Measurements from ENCODE around the gene NPC1L1. TPM values are rescaled to one million over a fixed set of nuclear protein-coding genes. Genes with fewer than 3 reads are reported as not detected.

NPC1L1 gene
- total RNA-seq, 1 experiment from 2014 or later, result 0.15 TPM

DNA sequence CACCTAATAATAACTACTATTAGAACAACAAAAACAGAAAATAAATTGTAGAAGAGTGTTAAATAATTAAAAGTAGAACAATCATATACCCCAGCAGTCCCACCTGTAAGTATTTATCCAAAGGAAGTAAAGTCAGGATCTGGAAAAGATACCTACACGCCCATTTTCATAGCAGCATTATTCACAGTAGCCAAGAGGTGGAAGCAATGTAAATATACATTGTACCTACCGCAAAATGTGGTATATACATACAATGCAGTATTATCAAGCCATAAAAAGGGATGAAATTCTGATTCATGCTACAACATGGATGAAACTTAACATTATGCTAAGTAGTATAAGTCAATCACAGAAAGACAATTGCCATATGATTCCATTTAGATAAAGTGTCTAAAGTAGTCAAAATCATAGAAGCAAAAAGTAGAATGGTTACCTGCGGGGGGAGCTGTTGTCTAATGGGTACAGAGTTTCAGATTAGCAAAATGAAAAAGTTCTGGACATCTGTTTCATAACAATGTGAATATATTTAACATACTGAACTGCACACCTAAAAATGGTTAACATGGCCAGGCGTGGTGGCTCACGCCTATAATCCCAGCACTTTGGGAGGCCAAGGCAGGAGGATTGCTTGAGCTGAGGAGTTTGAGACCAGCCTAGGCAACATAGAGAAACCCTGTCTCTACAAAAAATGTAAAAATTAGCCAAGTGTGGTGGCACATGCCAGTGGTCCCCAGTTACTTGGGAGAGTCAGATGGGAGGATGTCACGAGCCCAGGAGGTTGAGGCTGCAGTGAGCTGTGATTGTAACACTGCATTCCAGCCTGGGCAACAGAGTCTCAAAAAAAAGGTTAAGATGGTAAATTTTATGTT is 46.9 kb upstream of the NPC1L1 start:
- H3K36me3 Mint-ChIP-seq, result no peaks in the 10 kb centered on the region
- no peak for ATAC-seq
- no peaks in the 10 kb centered on the region for H3K9me3 Mint-ChIP-seq
- TF ChIP-seq ELF4 (CRISPR knock-in tag; IDR thresholded peaks at IDR 0.05; ENCODE audit: low read depth) (no peak), FOXK1 (CRISPR knock-in tag; IDR thresholded peaks at IDR 0.05) (no peak), GABPB1 (CRISPR knock-in tag; IDR thresholded peaks at IDR 0.05) (no peak), ZNF423 (CRISPR knock-in tag; IDR thresholded peaks at IDR 0.05) (no peak), ZNF671 (CRISPR knock-in tag; IDR thresholded peaks at IDR 0.05) (no peak), CREB1 (CRISPR knock-in tag; IDR thresholded peaks at IDR 0.05) (no peak), IRF2 (CRISPR knock-in tag; IDR thresholded peaks at IDR 0.05; ENCODE audit: borderline replicate concordance, low read depth) (no peak)
- TF ChIP-seq, protein P1, sequence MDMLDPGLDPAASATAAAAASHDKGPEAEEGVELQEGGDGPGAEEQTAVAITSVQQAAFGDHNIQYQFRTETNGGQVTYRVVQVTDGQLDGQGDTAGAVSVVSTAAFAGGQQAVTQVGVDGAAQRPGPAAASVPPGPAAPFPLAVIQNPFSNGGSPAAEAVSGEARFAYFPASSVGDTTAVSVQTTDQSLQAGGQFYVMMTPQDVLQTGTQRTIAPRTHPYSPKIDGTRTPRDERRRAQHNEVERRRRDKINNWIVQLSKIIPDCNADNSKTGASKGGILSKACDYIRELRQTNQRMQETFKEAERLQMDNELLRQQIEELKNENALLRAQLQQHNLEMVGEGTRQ (CRISPR knock-in tag; IDR thresholded peaks at IDR 0.05), result no peak
- TF ChIP-seq, protein P2, sequence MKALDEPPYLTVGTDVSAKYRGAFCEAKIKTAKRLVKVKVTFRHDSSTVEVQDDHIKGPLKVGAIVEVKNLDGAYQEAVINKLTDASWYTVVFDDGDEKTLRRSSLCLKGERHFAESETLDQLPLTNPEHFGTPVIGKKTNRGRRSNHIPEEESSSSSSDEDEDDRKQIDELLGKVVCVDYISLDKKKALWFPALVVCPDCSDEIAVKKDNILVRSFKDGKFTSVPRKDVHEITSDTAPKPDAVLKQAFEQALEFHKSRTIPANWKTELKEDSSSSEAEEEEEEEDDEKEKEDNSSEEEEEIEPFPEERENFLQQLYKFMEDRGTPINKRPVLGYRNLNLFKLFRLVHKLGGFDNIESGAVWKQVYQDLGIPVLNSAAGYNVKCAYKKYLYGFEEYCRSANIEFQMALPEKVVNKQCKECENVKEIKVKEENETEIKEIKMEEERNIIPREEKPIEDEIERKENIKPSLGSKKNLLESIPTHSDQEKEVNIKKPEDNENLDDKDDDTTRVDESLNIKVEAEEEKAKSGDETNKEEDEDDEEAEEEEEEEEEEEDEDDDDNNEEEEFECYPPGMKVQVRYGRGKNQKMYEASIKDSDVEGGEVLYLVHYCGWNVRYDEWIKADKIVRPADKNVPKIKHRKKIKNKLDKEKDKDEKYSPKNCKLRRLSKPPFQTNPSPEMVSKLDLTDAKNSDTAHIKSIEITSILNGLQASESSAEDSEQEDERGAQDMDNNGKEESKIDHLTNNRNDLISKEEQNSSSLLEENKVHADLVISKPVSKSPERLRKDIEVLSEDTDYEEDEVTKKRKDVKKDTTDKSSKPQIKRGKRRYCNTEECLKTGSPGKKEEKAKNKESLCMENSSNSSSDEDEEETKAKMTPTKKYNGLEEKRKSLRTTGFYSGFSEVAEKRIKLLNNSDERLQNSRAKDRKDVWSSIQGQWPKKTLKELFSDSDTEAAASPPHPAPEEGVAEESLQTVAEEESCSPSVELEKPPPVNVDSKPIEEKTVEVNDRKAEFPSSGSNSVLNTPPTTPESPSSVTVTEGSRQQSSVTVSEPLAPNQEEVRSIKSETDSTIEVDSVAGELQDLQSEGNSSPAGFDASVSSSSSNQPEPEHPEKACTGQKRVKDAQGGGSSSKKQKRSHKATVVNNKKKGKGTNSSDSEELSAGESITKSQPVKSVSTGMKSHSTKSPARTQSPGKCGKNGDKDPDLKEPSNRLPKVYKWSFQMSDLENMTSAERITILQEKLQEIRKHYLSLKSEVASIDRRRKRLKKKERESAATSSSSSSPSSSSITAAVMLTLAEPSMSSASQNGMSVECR (CRISPR knock-in tag; IDR thresholded peaks at IDR 0.05; ENCODE audit: borderline replicate concordance), result no peak
- TF ChIP-seq, protein P3, sequence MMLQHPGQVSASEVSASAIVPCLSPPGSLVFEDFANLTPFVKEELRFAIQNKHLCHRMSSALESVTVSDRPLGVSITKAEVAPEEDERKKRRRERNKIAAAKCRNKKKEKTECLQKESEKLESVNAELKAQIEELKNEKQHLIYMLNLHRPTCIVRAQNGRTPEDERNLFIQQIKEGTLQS (CRISPR knock-in tag; conservative IDR thresholded peaks at IDR 0.05), result no peak
- TF ChIP-seq, protein P4, sequence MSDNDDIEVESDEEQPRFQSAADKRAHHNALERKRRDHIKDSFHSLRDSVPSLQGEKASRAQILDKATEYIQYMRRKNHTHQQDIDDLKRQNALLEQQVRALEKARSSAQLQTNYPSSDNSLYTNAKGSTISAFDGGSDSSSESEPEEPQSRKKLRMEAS (CRISPR knock-in tag; IDR thresholded peaks at IDR 0.05), result no peak
- TF ChIP-seq, protein P5, sequence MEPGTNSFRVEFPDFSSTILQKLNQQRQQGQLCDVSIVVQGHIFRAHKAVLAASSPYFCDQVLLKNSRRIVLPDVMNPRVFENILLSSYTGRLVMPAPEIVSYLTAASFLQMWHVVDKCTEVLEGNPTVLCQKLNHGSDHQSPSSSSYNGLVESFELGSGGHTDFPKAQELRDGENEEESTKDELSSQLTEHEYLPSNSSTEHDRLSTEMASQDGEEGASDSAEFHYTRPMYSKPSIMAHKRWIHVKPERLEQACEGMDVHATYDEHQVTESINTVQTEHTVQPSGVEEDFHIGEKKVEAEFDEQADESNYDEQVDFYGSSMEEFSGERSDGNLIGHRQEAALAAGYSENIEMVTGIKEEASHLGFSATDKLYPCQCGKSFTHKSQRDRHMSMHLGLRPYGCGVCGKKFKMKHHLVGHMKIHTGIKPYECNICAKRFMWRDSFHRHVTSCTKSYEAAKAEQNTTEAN (CRISPR knock-in tag; IDR thresholded peaks at IDR 0.05), result no peak
- TF ChIP-seq, protein P6, sequence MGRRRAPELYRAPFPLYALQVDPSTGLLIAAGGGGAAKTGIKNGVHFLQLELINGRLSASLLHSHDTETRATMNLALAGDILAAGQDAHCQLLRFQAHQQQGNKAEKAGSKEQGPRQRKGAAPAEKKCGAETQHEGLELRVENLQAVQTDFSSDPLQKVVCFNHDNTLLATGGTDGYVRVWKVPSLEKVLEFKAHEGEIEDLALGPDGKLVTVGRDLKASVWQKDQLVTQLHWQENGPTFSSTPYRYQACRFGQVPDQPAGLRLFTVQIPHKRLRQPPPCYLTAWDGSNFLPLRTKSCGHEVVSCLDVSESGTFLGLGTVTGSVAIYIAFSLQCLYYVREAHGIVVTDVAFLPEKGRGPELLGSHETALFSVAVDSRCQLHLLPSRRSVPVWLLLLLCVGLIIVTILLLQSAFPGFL (CRISPR knock-in tag; IDR thresholded peaks at IDR 0.05; ENCODE audit: borderline replicate concordance), result no peak
- TF ChIP-seq, protein P7, sequence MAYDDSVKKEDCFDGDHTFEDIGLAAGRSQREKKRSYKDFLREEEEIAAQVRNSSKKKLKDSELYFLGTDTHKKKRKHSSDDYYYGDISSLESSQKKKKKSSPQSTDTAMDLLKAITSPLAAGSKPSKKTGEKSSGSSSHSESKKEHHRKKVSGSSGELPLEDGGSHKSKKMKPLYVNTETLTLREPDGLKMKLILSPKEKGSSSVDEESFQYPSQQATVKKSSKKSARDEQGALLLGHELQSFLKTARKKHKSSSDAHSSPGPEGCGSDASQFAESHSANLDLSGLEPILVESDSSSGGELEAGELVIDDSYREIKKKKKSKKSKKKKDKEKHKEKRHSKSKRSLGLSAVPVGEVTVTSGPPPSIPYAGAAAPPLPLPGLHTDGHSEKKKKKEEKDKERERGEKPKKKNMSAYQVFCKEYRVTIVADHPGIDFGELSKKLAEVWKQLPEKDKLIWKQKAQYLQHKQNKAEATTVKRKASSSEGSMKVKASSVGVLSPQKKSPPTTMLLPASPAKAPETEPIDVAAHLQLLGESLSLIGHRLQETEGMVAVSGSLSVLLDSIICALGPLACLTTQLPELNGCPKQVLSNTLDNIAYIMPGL (CRISPR knock-in tag; IDR thresholded peaks at IDR 0.05), result no peak
- TF ChIP-seq, protein P8, sequence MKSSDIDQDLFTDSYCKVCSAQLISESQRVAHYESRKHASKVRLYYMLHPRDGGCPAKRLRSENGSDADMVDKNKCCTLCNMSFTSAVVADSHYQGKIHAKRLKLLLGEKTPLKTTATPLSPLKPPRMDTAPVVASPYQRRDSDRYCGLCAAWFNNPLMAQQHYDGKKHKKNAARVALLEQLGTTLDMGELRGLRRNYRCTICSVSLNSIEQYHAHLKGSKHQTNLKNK (CRISPR knock-in tag; IDR thresholded peaks at IDR 0.05), result no peak
- TF ChIP-seq, protein P9, sequence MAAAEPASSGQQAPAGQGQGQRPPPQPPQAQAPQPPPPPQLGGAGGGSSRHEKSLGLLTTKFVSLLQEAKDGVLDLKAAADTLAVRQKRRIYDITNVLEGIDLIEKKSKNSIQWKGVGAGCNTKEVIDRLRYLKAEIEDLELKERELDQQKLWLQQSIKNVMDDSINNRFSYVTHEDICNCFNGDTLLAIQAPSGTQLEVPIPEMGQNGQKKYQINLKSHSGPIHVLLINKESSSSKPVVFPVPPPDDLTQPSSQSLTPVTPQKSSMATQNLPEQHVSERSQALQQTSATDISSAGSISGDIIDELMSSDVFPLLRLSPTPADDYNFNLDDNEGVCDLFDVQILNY (CRISPR knock-in tag; IDR thresholded peaks at IDR 0.05), result no peak
- TF ChIP-seq, protein P10, sequence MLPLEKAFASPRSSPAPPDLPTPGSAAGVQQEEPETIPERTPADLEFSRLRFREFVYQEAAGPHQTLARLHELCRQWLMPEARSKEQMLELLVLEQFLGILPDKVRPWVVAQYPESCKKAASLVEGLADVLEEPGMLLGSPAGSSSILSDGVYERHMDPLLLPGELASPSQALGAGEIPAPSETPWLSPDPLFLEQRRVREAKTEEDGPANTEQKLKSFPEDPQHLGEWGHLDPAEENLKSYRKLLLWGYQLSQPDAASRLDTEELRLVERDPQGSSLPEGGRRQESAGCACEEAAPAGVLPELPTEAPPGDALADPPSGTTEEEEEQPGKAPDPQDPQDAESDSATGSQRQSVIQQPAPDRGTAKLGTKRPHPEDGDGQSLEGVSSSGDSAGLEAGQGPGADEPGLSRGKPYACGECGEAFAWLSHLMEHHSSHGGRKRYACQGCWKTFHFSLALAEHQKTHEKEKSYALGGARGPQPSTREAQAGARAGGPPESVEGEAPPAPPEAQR (CRISPR knock-in tag; IDR thresholded peaks at IDR 0.05), result no peak
- no peaks in the 10 kb centered on the region for H3K27me3 Mint-ChIP-seq (ENCODE audit: low read depth)
- ChIA-PET CTCF (interaction anchor here (0.8 to 1.2 kb wide), 2 partner anchors 54 to 168 kb away, joined by 3 read pairs; no protein-coding TSS in a partner anchor), POLR2A (interaction anchor here (0.7 kb wide), 1 partner anchor 52 kb away, joined by 5 read pairs; no protein-coding TSS in a partner anchor)
- peaks cover under 1% of the 10 kb centered on the region for H3K4me1 Mint-ChIP-seq
- H3K4me3 Mint-ChIP-seq, result no peak overlapping the region
- no peak for DNase-seq (ENCODE audit: low spot score)
- H3K27ac Mint-ChIP-seq, result peak overlapping the region; percentile 72; the same call in 1 of the 2 replicates
